GM12878 (cell line): ENCODE measurements around the gene XAB2. TPM values are rescaled to one million over a fixed set of nuclear protein-coding genes. Genes with fewer than 3 reads are reported as not detected.

Experiments used
- ATAC-seq: fragments of 200-7000 bp; cut with Tn5 transposase; 3 replicates; pipeline ENCODE4 v1.9.1; 2020; ENCODE audit warnings: mild to moderate bottlenecking, moderate library complexity
- BruUV-seq: library from RNA; stranded (reverse); fragments of 400-500 nt; replicated peaks from 2 replicates; lab custom pipeline; 2021; lab: Mats Ljungman, UMichigan
- CTCF ChIA-PET: fragments of 300-600 bp; sonication (Branson Sonifier 250); formaldehyde crosslinking; extraction: SDS; loops from one replicate; lab custom pipeline; 2021; ENCODE audit warnings: inconsistent platforms; lab: Yijun Ruan, JAX
- POLR2A ChIA-PET: fragments of 350-600 bp; formaldehyde crosslinking; extraction: SDS; loops from one replicate; lab custom pipeline; 2021; ENCODE audit warnings: inconsistent platforms; lab: Charles Lee
- RAD21 ChIA-PET: fragments of 300-600 bp; sonication (Branson Sonifier 250); formaldehyde crosslinking; loops from one replicate; lab custom pipeline; 2023; ENCODE audit warnings: antibody characterized with exemption; ENCODE audit not compliant: unreplicated experiment; lab: Charles Lee
- SMC1A ChIA-PET: fragments of 300-600 bp; sonication (Branson Sonifier 250); formaldehyde crosslinking; loops from one replicate; lab custom pipeline; 2023; ENCODE audit not compliant: unreplicated experiment, uncharacterized antibody; lab: Charles Lee
- DNase-seq: peaks from one replicate; pipeline ENCODE4 v3.0.0-alpha.2; 2011; ENCODE audit warnings: low read depth, low spot score
- FAIRE-seq: peaks from 3 replicates; lab custom pipeline; 2011; peaks lifted over from hg19 to GRCh38; lab: Jason Lieb, UNC
- H2AFZ ChIP-seq: 2 replicates; pipeline ENCODE4 v1.6.0; 2011; ENCODE audit warnings: low read depth, low read length, control low read depth; ENCODE audit not compliant: control insufficient read depth
- H3K27ac ChIP-seq: 2 replicates; pipeline ENCODE4 v1.5.1; 2011; ENCODE audit warnings: control low read depth; ENCODE audit not compliant: control insufficient read depth, insufficient read depth
- H3K27me3 ChIP-seq, 2 experiments: replicated peaks in 1 of 2; 2 replicates each; pipeline versions ENCODE4 v1.6.0 to v1.6.1; 2011; ENCODE audit warnings: low read length in 1 of 2; ENCODE audit not compliant: control insufficient read depth in 2 of 2, insufficient read depth in 2 of 2
- H3K36me3 ChIP-seq, 2 experiments: 2 replicates each; pipeline ENCODE4 v1.5.1; 2011; ENCODE audit warnings: low read length in 1 of 2; ENCODE audit not compliant: control insufficient read depth in 2 of 2, insufficient read depth in 2 of 2
- H3K4me1 ChIP-seq: 2 replicates; pipeline ENCODE4 v1.6.1; 2011; ENCODE audit warnings: mild to moderate bottlenecking, low read length, moderate library complexity, mixed read lengths; ENCODE audit not compliant: control insufficient read depth, insufficient read depth
- H3K4me2 ChIP-seq: 2 replicates; pipeline ENCODE4 v1.6.0; 2011; ENCODE audit warnings: control low read depth; ENCODE audit not compliant: control insufficient read depth, insufficient read depth
- H3K4me3 ChIP-seq: fragments of 200-600 bp; sonication (generic); 2 replicates; pipeline ENCODE4 v1.5.1; 2016
- H3K79me2 ChIP-seq: 2 replicates; pipeline ENCODE4 v1.6.0; 2011; ENCODE audit warnings: low read length; ENCODE audit not compliant: control insufficient read depth, insufficient read depth
- H3K9ac ChIP-seq: 2 replicates; pipeline ENCODE4 v1.8.0; 2011; ENCODE audit warnings: low read length, control low read depth, mixed read lengths; ENCODE audit not compliant: control insufficient read depth, insufficient read depth
- H3K9me3 ChIP-seq: replicated peaks from 3 replicates; pipeline ENCODE4 v1.5.1; 2011; ENCODE audit warnings: mild to moderate bottlenecking, low read length; ENCODE audit not compliant: control insufficient read depth, insufficient read depth
- H4K20me1 ChIP-seq: 2 replicates; pipeline ENCODE4 v1.6.0; 2011; ENCODE audit not compliant: control insufficient read depth, insufficient read depth
- ASH2L ChIP-seq: fragments of 300-600, 200-600 bp; sonication (generic); IDR thresholded peaks from 2 replicates; pipeline ENCODE4 v1.6.1; 2017; ENCODE audit warnings: low read depth, mild to moderate bottlenecking, borderline replicate concordance
- HDGF ChIP-seq: fragments of 450-650 bp; IDR thresholded peaks from 2 replicates; pipeline ENCODE4 v1.6.1; 2016; ENCODE audit warnings: antibody characterized with exemption
- MEF2A ChIP-seq: IDR thresholded peaks from 2 replicates; pipeline ENCODE4 v1.6.1; 2011; ENCODE audit warnings: low read depth, mild to moderate bottlenecking, low read length, moderate library complexity; ENCODE audit not compliant: insufficient read depth
- NFXL1 ChIP-seq: fragments of 450-650 bp; IDR thresholded peaks from 2 replicates; pipeline ENCODE4 v1.6.1; 2017; ENCODE audit warnings: antibody characterized with exemption, mild to moderate bottlenecking, borderline replicate concordance
- NR2C2 ChIP-seq: IDR thresholded peaks from 2 replicates; pipeline ENCODE4 v1.6.1; 2011; ENCODE audit warnings: borderline replicate concordance, low read depth; ENCODE audit not compliant: control insufficient read depth, insufficient read length
- NR2F1 ChIP-seq: fragments of 450-650 bp; conservative IDR thresholded peaks from 2 replicates; pipeline ENCODE4 v1.6.1; 2017; ENCODE audit warnings: mild to moderate bottlenecking
- POLR2A ChIP-seq: IDR thresholded peaks from 2 replicates; pipeline ENCODE4 v1.6.1; 2011; ENCODE audit warnings: low read depth, mild to moderate bottlenecking, low read length
- RB1 ChIP-seq: fragments of 450-650 bp; formaldehyde crosslinking; IDR thresholded peaks from 2 replicates; pipeline ENCODE4 v1.6.1; 2017; ENCODE audit warnings: mild to moderate bottlenecking, borderline replicate concordance
- STAT1 ChIP-seq: fragments of 450-650 bp; conservative IDR thresholded peaks from 2 replicates; pipeline ENCODE4 v1.6.1; 2014; ENCODE audit warnings: antibody characterized with exemption, mild to moderate bottlenecking
- WGBS: methylation state at CpG from one replicate; pipeline ENCODE4 v1.1.6; 2016; ENCODE audit warnings: low lambda C conversion rate; ENCODE audit not compliant: insufficient replicate concordance, insufficient coverage; ENCODE audit errors: missing lambda C conversion rate; 5-methylcytosine and 5-hydroxymethylcytosine counted together
- in situ Hi-C: fragments of 300-500 bp; cut with MboI; formaldehyde crosslinking; loops from 9 replicates; pipeline ENCODE4 v1.14.3; 2018; ENCODE audit warnings: mixed read lengths
- intact Hi-C: fragments of 100-400 bp; cut with micrococcal nuclease; formaldehyde crosslinking; loops from one replicate; pipeline ENCODE4 v1.14.2; 2022; ENCODE audit not compliant: unreplicated experiment
- polyA plus RNA-seq, 11 experiments: library from polyadenylated mRNA; depleted of rRNA in 4 of 11; unstranded in 6 of 11; stranded (reverse) in 5 of 11; fragments of >200 nt; fragmentation: Nextera tagmentation in 4 of 11; fragmentation: Illumina TruSeq in 1 of 11; extraction: Ambion mirVana in 4 of 11; extraction: Trizol in 1 of 11; gene quantifications; 1 replicate in 1 of 11; 2 replicates in 10 of 11; pipeline versions ENCODE4 v1.2.1 to v1.2.3, GENCODE V29; 2011 to 2016; ENCODE audit warnings: inconsistent platforms in 2 of 11, missing spikeins in 2 of 11, low read depth in 1 of 11
- total RNA-seq, 4 experiments: library from RNA; depleted of rRNA in 3 of 4; stranded (reverse); fragments of >200 nt in 3 of 4; fragmentation: Illumina TruSeq in 1 of 4; extraction: Trizol in 1 of 4; gene quantifications; 2 replicates each; pipeline versions ENCODE4 v1.2.1 to v1.2.3, GENCODE V29; 2013 to 2021
- TF ChIP-seq, protein P1 (sequence below): IDR thresholded peaks from 2 replicates; pipeline ENCODE4 v1.6.1; 2012; ENCODE audit warnings: improper control_type of control experiment, low read depth, low read length; ENCODE audit not compliant: insufficient replicate concordance
- TF ChIP-seq, protein P2 (sequence below): fragments of 450-650 bp; IDR thresholded peaks from 2 replicates; pipeline ENCODE4 v1.6.1; 2017; ENCODE audit warnings: borderline replicate concordance

Gene XAB2
- total and polyA plus RNA-seq, 10 of the 15 experiments (the other 5 are each of a cell fraction or from before 2014, with no cell fraction given) = 0.34 to 45.1 (median 18.8) TPM

DNA sequence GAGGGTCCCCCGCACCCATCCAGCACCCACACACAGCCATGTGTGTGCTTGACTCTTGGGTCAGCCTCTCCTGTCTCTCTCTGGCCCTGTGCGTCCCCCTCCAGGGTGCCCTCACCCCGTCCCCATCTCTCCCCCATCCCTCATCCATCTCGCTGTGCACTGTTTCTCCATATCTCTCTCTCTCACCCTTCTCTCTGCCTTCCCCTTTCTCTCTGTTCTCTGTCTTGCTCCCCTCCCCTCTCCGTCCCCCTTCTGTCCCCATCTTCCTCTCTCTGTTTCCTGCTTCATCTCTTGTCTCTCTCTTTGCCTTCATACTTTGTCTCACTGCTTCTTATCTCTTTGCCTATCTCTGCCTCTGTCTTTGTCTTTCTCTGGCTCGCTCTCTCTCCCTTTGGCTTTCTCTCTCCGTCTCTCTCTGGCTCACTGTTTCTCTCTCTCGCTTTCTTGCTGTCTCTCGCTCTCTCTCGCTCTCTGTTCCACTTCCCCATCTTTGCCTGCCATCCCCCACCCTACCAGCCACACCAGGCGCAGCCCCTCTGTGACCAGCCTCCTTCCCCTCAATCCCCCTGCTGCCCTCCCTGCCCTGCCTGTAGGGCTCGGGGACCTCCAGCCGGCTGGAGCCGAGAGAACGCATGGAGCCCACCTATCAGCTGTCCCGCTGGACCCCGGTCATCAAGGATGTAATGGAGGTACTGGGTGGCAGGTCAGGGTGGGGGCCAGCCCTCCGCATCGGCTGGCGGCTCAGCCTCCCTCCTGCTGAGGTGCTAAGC lies 16.5 kb upstream of the XAB2 start:
- intact Hi-C loops = no loop called here
- ATAC-seq (no peak), DNase-seq (no peak), FAIRE-seq (no peak)
- 89% methylated on average over 20 of the region's 20 CpGs for WGBS
- Histone ChIP-seq H4K20me1 (no peaks in the 10 kb centered on the region), H3K27me3 (no peaks in the 10 kb centered on the region), H3K4me1 (peaks cover 3% of the 10 kb centered on the region), H2AFZ (no peak overlapping the region), H3K27ac (no peak overlapping the region), H3K4me3 (no peak overlapping the region), H3K9ac (no peak overlapping the region), H3K36me3 (no peaks in the 10 kb centered on the region; a peak in 3 of 4 replicates), H3K4me2 (no peak overlapping the region), H3K9me3 (no peaks in the 10 kb centered on the region; the same call in 2 of the 3 replicates), H3K79me2 (no peaks in the 10 kb centered on the region)
- ChIA-PET CTCF (no interaction called here), RAD21 (no interaction called here), POLR2A (no interaction called here), SMC1A (no interaction called here)
- BruUV-seq = no TSS peak
- TF ChIP-seq POLR2A = peak; percentile 37
- no peak for TF ChIP-seq MEF2A
- in situ Hi-C loops = no loop called here

DNA sequence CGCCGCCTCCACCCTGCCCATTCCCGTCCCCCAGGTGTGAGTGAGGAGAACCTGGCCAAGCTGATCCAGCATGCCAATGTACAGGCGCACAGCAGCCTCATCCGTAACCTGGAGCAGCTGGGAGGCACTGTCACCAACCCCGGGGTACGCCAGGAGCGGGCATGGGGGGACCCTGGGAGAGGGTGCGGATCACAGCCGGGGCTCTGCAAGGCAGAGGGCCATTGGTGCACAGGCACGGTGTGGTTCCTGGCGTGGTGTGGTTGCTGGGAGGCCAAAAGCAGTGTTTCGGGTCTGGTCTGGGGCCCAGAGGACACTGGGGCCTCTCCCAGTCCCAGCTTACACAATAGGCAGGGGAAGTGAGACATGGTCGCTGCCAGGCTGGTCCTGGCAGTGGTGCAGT lies 15.8 kb upstream of the XAB2 start:
- no peaks in the 10 kb centered on the region; the same call in 2 of the 3 replicates for H3K9me3 ChIP-seq
- H3K27ac ChIP-seq = no peak overlapping the region
- ATAC-seq (peak; percentile 23; the same call in 1 of the 3 replicates), FAIRE-seq (no peak), DNase-seq (no peak)
- BruUV-seq = no TSS peak
- peaks cover 3% of the 10 kb centered on the region for H3K4me1 ChIP-seq
- SMC1A ChIA-PET = no interaction called here
- H3K79me2 ChIP-seq = no peaks in the 10 kb centered on the region
- no peaks in the 10 kb centered on the region for H3K27me3 ChIP-seq
- WGBS = 90% methylated on average over 14 of the region's 14 CpGs
- intact Hi-C loops = no loop called here
- TF ChIP-seq NFXL1 (no peak), STAT1 (no peak), NR2F1 (no peak), HDGF (no peak), NR2C2 (no peak), RB1 (no peak), ASH2L (no peak)
- TF ChIP-seq, protein P1, sequence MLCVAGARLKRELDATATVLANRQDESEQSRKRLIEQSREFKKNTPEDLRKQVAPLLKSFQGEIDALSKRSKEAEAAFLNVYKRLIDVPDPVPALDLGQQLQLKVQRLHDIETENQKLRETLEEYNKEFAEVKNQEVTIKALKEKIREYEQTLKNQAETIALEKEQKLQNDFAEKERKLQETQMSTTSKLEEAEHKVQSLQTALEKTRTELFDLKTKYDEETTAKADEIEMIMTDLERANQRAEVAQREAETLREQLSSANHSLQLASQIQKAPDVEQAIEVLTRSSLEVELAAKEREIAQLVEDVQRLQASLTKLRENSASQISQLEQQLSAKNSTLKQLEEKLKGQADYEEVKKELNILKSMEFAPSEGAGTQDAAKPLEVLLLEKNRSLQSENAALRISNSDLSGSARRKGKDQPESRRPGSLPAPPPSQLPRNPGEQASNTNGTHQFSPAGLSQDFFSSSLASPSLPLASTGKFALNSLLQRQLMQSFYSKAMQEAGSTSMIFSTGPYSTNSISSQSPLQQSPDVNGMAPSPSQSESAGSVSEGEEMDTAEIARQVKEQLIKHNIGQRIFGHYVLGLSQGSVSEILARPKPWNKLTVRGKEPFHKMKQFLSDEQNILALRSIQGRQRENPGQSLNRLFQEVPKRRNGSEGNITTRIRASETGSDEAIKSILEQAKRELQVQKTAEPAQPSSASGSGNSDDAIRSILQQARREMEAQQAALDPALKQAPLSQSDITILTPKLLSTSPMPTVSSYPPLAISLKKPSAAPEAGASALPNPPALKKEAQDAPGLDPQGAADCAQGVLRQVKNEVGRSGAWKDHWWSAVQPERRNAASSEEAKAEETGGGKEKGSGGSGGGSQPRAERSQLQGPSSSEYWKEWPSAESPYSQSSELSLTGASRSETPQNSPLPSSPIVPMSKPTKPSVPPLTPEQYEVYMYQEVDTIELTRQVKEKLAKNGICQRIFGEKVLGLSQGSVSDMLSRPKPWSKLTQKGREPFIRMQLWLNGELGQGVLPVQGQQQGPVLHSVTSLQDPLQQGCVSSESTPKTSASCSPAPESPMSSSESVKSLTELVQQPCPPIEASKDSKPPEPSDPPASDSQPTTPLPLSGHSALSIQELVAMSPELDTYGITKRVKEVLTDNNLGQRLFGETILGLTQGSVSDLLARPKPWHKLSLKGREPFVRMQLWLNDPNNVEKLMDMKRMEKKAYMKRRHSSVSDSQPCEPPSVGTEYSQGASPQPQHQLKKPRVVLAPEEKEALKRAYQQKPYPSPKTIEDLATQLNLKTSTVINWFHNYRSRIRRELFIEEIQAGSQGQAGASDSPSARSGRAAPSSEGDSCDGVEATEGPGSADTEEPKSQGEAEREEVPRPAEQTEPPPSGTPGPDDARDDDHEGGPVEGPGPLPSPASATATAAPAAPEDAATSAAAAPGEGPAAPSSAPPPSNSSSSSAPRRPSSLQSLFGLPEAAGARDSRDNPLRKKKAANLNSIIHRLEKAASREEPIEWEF = no peak
- TF ChIP-seq, protein P2, sequence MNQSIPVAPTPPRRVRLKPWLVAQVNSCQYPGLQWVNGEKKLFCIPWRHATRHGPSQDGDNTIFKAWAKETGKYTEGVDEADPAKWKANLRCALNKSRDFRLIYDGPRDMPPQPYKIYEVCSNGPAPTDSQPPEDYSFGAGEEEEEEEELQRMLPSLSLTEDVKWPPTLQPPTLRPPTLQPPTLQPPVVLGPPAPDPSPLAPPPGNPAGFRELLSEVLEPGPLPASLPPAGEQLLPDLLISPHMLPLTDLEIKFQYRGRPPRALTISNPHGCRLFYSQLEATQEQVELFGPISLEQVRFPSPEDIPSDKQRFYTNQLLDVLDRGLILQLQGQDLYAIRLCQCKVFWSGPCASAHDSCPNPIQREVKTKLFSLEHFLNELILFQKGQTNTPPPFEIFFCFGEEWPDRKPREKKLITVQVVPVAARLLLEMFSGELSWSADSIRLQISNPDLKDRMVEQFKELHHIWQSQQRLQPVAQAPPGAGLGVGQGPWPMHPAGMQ = no peak
- TF ChIP-seq, all 136 proteins: peak for 0
- no peak overlapping the region for H3K9ac ChIP-seq
- no peak overlapping the region for H3K4me2 ChIP-seq
- ChIA-PET CTCF (no interaction called here), RAD21 (no interaction called here), POLR2A (no interaction called here)
- H2AFZ ChIP-seq = no peak overlapping the region
- in situ Hi-C loops = no loop called here
- peaks cover 0 to 2% of the 10 kb centered on the region in 2 experiments; a peak in 3 of 4 replicates for H3K36me3 ChIP-seq
- no peaks in the 10 kb centered on the region for H4K20me1 ChIP-seq
- no peak overlapping the region for H3K4me3 ChIP-seq
